GM12878 (cell line): ENCODE measurements around the gene VTI1A. TPM values are rescaled to one million over a fixed set of nuclear protein-coding genes. Genes with fewer than 3 reads are reported as not detected.

ENCODE experiments used
- ATAC-seq: fragments of 200-7000 bp; cut with Tn5 transposase; 3 replicates; pipeline ENCODE4 v1.9.1; 2020; ENCODE audit warnings: mild to moderate bottlenecking, moderate library complexity
- BruUV-seq: library from RNA; stranded (reverse); fragments of 400-500 nt; replicated peaks from 2 replicates; lab custom pipeline; 2021; lab: Mats Ljungman, UMichigan
- CTCF ChIA-PET: fragments of 300-600 bp; sonication (Branson Sonifier 250); formaldehyde crosslinking; extraction: SDS; loops from one replicate; lab custom pipeline; 2021; ENCODE audit warnings: inconsistent platforms; lab: Yijun Ruan, JAX
- POLR2A ChIA-PET: fragments of 350-600 bp; formaldehyde crosslinking; extraction: SDS; loops from one replicate; lab custom pipeline; 2021; ENCODE audit warnings: inconsistent platforms; lab: Charles Lee
- RAD21 ChIA-PET: fragments of 300-600 bp; sonication (Branson Sonifier 250); formaldehyde crosslinking; loops from one replicate; lab custom pipeline; 2023; ENCODE audit warnings: antibody characterized with exemption; ENCODE audit not compliant: unreplicated experiment; lab: Charles Lee
- SMC1A ChIA-PET: fragments of 300-600 bp; sonication (Branson Sonifier 250); formaldehyde crosslinking; loops from one replicate; lab custom pipeline; 2023; ENCODE audit not compliant: unreplicated experiment, uncharacterized antibody; lab: Charles Lee
- DNase-seq: peaks from one replicate; pipeline ENCODE4 v3.0.0-alpha.2; 2011; ENCODE audit warnings: low read depth, low spot score
- FAIRE-seq: peaks from 3 replicates; lab custom pipeline; 2011; peaks lifted over from hg19 to GRCh38; lab: Jason Lieb, UNC
- H2AFZ ChIP-seq: 2 replicates; pipeline ENCODE4 v1.6.0; 2011; ENCODE audit warnings: low read depth, low read length, control low read depth; ENCODE audit not compliant: control insufficient read depth
- H3K27ac ChIP-seq: 2 replicates; pipeline ENCODE4 v1.5.1; 2011; ENCODE audit warnings: control low read depth; ENCODE audit not compliant: control insufficient read depth, insufficient read depth
- H3K27me3 ChIP-seq, 2 experiments: replicated peaks in 1 of 2; 2 replicates each; pipeline versions ENCODE4 v1.6.0 to v1.6.1; 2011; ENCODE audit warnings: low read length in 1 of 2; ENCODE audit not compliant: control insufficient read depth in 2 of 2, insufficient read depth in 2 of 2
- H3K36me3 ChIP-seq, 2 experiments: 2 replicates each; pipeline ENCODE4 v1.5.1; 2011; ENCODE audit warnings: low read length in 1 of 2; ENCODE audit not compliant: control insufficient read depth in 2 of 2, insufficient read depth in 2 of 2
- H3K4me1 ChIP-seq: 2 replicates; pipeline ENCODE4 v1.6.1; 2011; ENCODE audit warnings: mild to moderate bottlenecking, low read length, moderate library complexity, mixed read lengths; ENCODE audit not compliant: control insufficient read depth, insufficient read depth
- H3K4me2 ChIP-seq: 2 replicates; pipeline ENCODE4 v1.6.0; 2011; ENCODE audit warnings: control low read depth; ENCODE audit not compliant: control insufficient read depth, insufficient read depth
- H3K4me3 ChIP-seq: fragments of 200-600 bp; sonication (generic); 2 replicates; pipeline ENCODE4 v1.5.1; 2016
- H3K79me2 ChIP-seq: 2 replicates; pipeline ENCODE4 v1.6.0; 2011; ENCODE audit warnings: low read length; ENCODE audit not compliant: control insufficient read depth, insufficient read depth
- H3K9ac ChIP-seq: 2 replicates; pipeline ENCODE4 v1.8.0; 2011; ENCODE audit warnings: low read length, control low read depth, mixed read lengths; ENCODE audit not compliant: control insufficient read depth, insufficient read depth
- H3K9me3 ChIP-seq: replicated peaks from 3 replicates; pipeline ENCODE4 v1.5.1; 2011; ENCODE audit warnings: mild to moderate bottlenecking, low read length; ENCODE audit not compliant: control insufficient read depth, insufficient read depth
- H4K20me1 ChIP-seq: 2 replicates; pipeline ENCODE4 v1.6.0; 2011; ENCODE audit not compliant: control insufficient read depth, insufficient read depth
- REST ChIP-seq: IDR thresholded peaks from 2 replicates; pipeline ENCODE4 v1.6.1; 2012; ENCODE audit warnings: mild to moderate bottlenecking, low read depth, low read length
- ZBTB11 ChIP-seq: fragments of 450-650 bp; formaldehyde crosslinking; IDR thresholded peaks from 2 replicates; pipeline ENCODE4 v1.5.0; 2022; ENCODE audit warnings: mild to moderate bottlenecking, missing genetic modification characterization
- WGBS: methylation state at CpG from one replicate; pipeline ENCODE4 v1.1.6; 2016; ENCODE audit warnings: low lambda C conversion rate; ENCODE audit not compliant: insufficient replicate concordance, insufficient coverage; ENCODE audit errors: missing lambda C conversion rate; 5-methylcytosine and 5-hydroxymethylcytosine counted together
- in situ Hi-C: fragments of 300-500 bp; cut with MboI; formaldehyde crosslinking; loops from 9 replicates; pipeline ENCODE4 v1.14.3; 2018; ENCODE audit warnings: mixed read lengths
- intact Hi-C: fragments of 100-400 bp; cut with micrococcal nuclease; formaldehyde crosslinking; loops from one replicate; pipeline ENCODE4 v1.14.2; 2022; ENCODE audit not compliant: unreplicated experiment
- polyA plus RNA-seq, 11 experiments: library from polyadenylated mRNA; depleted of rRNA in 4 of 11; unstranded in 6 of 11; stranded (reverse) in 5 of 11; fragments of >200 nt; fragmentation: Nextera tagmentation in 4 of 11; fragmentation: Illumina TruSeq in 1 of 11; extraction: Ambion mirVana in 4 of 11; extraction: Trizol in 1 of 11; gene quantifications; 1 replicate in 1 of 11; 2 replicates in 10 of 11; pipeline versions ENCODE4 v1.2.1 to v1.2.3, GENCODE V29; 2011 to 2016; ENCODE audit warnings: inconsistent platforms in 2 of 11, missing spikeins in 2 of 11, low read depth in 1 of 11
- total RNA-seq, 4 experiments: library from RNA; depleted of rRNA in 3 of 4; stranded (reverse); fragments of >200 nt in 3 of 4; fragmentation: Illumina TruSeq in 1 of 4; extraction: Trizol in 1 of 4; gene quantifications; 2 replicates each; pipeline versions ENCODE4 v1.2.1 to v1.2.3, GENCODE V29; 2013 to 2021

The VTI1A gene
- total and polyA plus RNA-seq, 10 of the 15 experiments (the other 5 are each of a cell fraction or from before 2014, with no cell fraction given) = 12.4 to 43.2 (median 27.5) TPM

GRCh38 chr10:112467541-112468075 lies 20.6 kb downstream of the VTI1A start:
- TF ChIP-seq ZBTB11 (CRISPR knock-in tag) = no peak
- peak; percentile 66; the same call in 1 of the 2 replicates for TF ChIP-seq REST
- Histone ChIP-seq H3K27ac (no peak overlapping the region), H3K9ac (no peak overlapping the region), H3K4me3 (no peak overlapping the region), H3K9me3 (peaks cover 3% of the 10 kb centered on the region; the same call in 1 of the 3 replicates), H3K4me2 (no peak overlapping the region), H2AFZ (no peak overlapping the region), H3K79me2 (no peaks in the 10 kb centered on the region; the same call in 1 of the 2 replicates), H4K20me1 (no peaks in the 10 kb centered on the region), H3K36me3 (peaks cover 2 to 21% of the 10 kb centered on the region in 2 experiments; a peak in 2 of 4 replicates), H3K27me3 (no peaks in the 10 kb centered on the region), H3K4me1 (no peaks in the 10 kb centered on the region)
- in situ Hi-C loops = no loop called here
- DNase-seq (no peak), ATAC-seq (no peak), FAIRE-seq (no peak)
- POLR2A ChIA-PET = interaction anchor here (0.6 kb wide), 1 partner anchor 285 kb away, joined by 3 read pairs; no protein-coding TSS in a partner anchor
- intact Hi-C loops = no loop called here
- RAD21 ChIA-PET = no interaction called here
- WGBS = 92% methylated on average over 1 of the region's 1 CpG
- CTCF ChIA-PET = interaction anchor here (1.3 to 1.5 kb wide), 2 partner anchors 9 to 12 kb away, joined by 3 read pairs; no protein-coding TSS in a partner anchor
- no TSS peak for BruUV-seq
- SMC1A ChIA-PET = interaction anchor here (0.9 kb wide), 1 partner anchor 33 kb away, joined by 3 read pairs; no protein-coding TSS in a partner anchor
